GM19351 (cell line): ENCODE results near the gene CATSPERZ.

Source experiments
- ATAC-seq: cut with Tn5 transposase; IDR thresholded peaks from one replicate; pipeline ENCODE4 v1.9.1; 2021; ENCODE audit warnings: mild to moderate bottlenecking, moderate library complexity; ENCODE audit not compliant: unreplicated experiment

Gene CATSPERZ

DNA sequence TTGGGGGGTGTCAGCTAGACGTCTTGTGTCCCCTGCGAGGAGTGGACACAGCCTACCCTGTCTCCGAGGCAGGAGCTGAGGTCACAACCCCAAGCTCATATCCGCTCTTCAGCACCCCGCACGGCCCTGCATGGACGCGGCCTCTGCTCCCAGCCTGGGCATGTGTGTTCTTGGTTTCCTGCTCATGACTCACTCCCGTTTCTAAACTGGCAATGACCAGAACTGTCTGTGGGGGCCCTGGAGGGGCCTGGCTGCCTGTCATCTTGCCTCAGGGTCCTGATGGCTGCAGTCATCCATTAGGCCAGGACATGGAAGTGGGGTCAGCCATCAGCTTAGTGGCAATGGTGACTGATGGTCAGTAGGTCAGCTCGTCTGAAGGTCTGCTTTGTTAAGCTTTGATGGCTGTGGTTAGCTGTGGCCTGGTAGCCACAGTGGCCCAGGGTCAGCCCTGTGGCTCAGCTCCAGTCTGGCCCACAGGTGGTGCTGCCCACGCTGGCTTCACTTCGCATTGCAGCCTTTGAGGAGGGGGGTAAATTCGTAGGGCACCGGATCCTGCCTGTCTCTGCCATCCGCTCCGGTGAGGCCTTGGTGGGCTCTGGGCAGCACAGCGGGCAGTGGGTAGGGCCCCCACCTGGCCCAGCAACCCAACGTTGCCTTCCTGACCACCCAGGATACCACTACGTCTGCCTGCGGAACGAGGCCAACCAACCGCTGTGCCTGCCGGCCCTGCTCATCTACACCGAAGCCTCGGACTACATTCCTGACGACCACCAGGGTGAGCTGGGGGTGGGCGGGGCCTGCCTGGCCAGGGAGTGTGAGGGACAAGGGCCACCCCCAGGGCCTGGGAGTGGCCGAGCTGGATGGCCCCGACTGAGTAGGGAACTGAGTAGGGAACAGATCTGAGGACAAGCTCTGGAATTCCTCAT, 36.9 kb upstream of the CATSPERZ start:
- ATAC-seq, result no peak

DNA sequence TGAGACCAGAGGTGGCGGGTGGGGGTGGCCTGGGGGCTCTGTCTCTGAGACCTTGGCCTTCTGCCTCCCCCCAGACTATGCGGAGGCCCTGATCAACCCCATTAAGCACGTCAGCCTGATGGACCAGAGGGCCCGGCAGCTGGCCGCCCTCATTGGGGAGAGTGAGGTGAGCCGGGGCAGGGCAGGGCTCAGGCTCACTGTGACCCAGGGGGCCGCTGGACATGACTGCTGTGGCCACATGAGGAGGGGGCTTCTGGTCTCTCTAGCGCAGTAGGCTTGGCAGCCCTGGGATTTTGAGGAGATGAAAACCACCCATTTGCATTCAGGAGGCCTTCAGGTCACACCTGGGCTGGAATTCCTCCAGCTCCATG, 36.2 kb upstream of the CATSPERZ start:
- ATAC-seq, result no peak

DNA sequence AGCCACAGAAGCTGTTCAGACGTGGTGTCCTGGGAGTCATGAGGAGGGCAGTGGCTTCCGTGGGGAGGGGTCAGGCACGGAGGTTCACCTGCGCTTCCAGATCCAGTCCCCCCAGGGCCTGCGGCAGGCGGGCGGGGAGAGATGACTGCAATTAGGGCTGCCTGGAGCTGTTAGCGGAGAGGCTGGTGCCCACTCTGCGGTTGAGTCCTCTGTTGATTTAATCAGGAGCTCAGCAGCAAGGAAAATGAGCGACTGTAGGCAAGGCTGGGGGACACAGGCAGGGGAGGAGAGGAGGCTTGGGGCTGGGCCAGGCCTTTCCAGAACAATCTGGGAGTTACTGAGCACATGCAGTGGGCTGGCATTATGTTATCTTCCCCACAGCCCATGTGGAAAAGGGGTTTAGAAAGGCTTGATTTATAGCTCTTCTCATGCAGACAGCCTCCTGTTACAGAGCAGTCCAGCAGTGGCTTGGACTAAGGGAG, 35.7 kb upstream of the CATSPERZ start:
- no peak for ATAC-seq

DNA sequence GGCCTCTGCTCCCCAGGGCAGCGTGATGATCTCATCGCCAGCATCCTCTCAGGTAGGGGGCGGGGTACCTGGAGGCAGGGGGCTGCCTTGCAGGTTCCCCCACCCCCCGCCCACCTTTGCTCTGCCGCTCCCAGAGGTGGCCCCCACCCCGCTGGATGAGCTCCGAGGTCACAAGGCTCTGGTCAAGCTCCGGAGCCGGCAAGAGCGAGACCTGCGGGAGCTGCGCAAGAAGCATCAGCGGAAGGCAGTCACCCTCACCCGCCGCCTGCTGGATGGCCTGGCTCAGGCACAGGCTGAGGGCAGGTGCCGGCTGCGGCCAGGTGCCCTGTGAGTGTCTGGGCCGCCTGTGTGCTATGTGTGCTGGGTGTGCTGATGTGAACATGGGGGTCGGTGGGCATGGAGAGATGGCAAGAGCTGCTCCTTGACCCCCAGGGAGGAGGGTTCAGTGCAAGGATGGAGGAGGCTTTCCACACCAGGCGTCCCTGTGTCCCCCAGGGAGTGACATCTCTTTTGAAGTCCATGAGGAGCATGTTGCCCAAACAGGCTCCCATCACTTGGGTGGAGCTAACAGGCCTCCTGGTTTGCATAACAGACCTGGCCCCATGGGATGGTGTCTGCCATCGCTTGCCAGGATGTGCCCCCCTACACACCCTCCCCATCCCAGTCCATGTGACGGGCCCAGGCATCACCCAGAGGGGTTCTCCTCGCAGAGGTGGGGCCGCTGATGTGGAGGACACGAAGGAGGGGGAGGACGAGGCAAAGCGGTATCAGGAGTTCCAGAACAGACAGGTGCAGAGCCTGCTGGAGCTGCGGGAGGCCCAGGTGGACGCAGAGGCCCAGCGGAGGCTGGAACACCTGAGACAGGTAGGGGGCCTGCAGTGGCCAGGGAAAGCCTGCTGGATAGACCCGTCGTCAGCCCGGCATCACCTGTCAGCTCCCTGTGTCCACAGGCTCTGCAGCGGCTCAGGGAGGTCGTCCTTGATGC, 34.7 kb upstream of the CATSPERZ start:
- no peak for ATAC-seq

DNA sequence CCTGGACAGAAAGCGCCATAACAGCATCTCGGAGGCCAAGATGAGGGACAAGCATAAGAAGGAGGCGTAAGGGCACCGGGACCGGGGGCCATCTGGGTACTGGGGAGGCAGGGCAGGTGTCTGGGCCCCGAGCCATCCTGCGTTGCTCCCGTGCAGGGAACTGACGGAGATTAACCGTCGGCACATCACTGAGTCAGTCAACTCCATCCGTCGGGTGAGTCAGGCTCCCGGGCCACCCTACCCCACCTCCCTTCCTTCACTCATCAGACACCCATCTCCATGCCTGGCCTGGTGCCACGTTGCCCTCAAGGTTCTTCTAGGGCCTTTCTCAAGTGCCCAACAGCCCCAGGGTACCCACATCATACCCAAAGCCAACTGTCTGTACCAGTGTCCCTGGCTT, 33.8 kb upstream of the CATSPERZ start:
- no peak for ATAC-seq

DNA sequence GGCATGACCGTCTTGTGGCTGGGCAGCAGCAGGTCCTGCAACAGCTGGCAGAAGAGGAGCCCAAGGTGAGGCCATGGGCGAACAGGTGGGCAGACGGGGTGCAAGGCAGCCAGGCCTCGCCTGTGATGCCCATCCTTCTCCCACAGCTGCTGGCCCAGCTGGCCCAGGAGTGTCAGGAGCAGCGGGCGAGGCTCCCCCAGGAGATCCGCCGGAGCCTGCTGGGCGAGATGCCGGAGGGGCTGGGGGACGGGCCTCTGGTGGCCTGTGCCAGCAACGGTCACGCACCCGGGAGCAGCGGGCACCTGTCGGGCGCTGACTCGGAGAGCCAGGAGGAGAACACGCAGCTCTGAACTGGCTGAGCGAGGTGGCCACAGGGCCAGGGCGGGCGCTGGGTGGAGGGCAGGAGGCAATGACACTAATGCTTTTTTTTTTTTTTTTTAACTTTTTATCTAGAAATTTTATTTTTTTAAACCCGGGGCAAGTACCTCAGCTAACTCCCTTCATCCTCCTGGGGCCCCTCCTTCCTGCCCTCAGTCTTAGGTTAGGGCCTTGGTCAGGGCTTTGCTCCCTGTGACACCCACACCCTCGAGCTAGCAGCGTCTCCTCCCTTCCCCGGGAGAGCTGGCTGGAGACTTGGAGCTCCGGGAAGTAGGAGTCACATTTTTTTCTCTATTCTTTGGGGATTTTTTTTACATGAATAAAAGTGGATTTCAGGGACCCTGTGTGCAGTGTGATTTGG, 32.8 kb upstream of the CATSPERZ start:
- no peak for ATAC-seq

DNA sequence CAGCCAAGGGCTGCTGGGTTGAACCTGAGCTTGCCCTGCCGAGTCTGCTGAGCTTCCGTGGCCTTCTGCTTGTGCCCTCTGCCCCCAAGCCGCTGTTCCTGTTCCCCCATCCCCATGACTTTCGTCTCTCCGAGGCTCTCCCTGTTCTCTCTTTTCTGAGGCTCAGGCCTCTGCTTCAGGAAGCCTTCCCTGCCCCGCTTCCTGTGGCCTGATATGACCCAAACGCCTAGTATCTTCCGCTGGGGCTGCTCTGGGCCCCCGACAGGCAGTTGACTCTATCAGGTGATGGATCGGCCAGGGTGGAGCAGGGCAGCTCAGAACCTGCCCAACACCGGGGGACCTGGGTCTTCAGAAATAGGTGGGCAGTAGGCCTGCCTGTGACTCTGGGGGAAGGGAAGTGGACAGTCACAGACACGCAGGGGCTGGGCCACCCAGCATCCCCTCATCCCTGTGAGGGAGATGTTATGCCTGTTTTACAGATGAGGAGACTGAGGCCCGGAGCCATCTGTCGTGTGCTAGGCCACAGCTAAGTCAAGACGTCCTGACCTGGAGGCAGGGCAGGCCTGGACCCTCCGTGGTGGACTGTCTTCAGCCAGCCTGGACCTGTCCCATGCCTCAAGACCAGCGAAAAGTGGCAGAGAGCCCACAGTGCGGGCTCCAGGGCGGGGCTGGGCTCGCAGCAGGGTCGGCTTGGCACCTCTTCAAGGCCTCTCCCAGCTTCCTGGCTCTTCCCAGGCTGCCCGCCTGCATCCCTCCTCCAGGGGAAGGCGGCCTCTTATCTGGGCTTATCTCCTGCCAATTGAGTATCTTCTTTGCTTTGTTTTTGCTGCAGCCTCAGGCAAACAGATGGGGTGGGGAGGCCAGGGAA, 31.9 kb upstream of the CATSPERZ start:
- ATAC-seq, result no peak

DNA sequence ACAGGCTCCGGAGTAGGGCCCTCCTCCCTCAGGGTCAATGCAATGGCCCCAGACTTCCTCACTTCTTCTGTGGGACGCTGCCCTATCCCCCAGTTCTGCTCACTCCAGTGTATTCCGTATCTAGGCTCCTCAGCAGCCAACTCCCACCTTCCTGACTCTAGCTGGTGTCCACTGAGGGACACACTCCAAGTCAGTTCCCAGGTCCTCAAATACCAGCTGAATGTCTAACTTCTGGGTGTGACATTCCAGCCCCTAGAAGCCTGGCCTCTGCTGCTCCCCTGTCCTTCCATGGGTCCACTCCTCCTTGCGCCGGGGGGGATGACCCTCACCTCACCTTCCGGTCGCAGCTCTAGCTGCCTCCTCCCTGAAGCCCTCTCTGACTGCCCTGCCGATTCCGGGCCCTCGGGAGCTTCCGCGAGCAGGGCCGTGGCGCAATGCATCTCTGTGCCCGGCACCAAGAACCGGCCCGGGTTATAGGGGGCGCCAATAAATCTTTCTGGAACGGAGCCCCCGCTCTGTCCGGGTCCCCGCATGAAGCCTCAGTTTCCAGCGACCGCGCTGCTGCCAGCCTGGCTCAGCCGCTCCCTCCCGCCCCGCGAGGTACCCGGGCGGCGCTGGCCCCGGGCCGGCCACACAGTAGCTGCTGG, 31.1 kb upstream of the CATSPERZ start:
- peak; percentile 9 for ATAC-seq

DNA sequence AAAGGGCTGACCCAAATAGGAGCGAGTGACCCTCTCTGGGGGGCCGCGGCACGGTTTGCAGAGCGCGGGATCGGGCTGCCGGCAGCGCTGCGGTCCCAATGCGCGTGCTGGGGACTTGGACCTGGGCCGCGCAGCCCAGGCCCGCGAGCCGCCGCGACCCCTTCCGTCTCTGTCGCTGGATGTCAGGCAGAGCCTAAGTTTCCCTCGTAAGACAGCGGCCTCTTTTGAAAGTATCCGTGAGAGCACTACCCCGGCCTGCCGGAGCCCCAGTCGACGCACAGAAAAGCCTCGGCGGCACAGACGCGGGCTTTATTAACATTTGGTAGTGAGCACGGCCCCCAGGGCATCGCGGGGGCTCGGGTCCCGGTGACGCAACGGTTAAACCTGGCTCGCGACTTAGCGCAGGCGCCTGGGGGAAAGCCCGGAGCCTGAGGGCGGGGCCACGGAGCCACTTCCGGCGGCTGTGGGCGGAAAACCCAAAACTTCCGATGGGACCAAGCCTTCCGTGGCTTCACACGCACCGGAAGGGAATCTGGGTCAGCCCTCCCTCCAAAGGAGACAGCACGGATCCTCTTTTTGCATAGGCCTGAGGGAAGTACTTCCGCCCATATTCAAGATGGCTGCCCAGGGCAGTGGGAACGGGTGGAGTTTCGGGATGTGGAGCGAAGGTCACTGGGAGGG, 30.5 kb upstream of the CATSPERZ start:
- ATAC-seq, result peak; percentile 67

DNA sequence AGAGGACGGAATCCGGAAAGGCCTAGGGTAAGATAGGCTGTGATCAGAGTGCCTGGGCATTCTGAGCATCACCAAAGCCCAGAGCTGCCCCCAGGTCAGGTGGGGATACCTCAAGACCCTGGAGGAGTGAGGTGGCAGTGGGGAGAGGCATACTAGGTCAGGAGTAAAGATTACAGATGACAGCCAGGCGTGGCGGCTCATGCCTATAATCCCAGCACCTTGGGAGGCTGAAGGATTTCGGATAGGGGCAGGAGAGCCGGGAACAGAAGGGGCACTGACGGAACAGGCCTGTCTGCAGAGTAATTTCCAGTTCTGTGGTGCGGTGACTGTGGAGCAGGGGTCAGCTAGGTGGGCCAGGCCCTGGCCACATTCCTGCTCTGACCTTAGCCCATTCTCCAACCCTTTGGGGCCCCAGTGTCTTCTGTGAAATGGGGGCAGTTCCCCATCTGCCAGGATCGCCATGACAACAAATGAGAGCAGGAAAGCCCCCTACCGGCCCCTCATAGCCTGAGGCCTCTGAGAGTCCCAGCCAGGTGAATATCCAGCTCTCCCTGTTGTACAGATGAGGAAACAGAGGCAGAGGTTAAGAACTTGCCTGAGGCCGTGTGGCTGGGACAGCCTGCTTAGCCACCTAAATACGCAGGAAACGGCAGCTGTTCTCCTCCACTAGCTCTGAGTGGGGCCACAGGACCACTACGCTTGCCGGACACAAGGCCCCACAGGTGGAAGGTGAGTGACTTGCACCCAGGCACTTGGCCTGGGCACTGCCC, 24.9 kb upstream of the CATSPERZ start:
- no peak for ATAC-seq

DNA sequence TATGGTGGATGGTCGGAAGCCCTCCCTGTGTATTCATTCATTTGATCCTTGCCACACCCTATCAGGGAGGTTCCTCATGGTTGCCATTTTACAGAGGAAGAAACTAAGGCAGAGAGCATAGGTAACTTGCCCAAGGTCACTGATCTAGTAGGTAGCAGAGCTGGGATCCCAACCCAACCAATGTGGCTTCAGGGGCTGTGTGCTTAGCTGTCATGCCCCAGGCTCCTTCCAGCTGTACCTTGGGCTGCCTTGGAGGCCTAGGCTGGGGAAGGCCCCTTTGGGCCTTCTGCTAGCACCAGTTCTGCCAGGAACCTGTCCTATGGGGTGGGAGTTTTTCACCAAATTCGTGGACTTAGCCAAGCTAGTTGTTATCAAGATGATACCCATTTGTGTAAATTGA, 24.3 kb upstream of the CATSPERZ start:
- no peak for ATAC-seq

DNA sequence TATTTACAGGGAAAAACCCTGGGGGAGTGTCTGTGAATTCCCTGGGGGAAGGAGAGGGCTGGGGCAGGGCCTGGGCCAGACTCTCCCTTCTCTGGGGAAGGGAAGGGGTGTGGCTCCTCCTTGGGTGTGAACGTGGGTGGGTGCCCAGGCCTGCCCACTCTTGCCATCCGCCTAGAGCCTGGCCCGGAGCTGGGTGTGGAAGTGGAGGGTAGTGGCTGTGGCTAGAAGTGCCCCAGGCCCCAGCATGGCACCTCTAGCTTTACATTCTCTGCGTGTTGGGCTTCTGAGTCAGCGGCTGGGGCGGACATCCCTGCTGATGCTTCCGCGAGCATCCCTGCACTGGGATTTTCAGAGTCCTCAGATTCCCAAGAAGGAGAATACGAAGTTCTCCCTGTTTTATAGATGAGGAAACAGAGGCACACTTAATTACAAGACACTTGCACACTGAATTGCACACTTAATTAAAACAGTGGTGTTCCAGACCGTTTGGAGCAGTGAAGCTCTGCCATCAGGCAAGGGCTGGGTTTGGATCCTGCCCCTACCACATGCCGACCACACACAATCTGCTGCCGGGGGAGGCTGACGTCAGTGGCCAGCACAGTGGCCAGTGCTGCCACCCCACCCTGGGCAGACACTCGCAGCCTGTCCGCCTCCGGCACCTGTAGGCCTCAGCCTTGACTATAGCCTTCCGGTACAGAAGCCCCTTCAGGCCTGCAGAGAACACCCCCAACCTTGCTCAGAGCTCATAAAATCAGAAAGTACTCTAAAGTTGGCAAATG, 23.3 kb upstream of the CATSPERZ start:
- no peak for ATAC-seq

DNA sequence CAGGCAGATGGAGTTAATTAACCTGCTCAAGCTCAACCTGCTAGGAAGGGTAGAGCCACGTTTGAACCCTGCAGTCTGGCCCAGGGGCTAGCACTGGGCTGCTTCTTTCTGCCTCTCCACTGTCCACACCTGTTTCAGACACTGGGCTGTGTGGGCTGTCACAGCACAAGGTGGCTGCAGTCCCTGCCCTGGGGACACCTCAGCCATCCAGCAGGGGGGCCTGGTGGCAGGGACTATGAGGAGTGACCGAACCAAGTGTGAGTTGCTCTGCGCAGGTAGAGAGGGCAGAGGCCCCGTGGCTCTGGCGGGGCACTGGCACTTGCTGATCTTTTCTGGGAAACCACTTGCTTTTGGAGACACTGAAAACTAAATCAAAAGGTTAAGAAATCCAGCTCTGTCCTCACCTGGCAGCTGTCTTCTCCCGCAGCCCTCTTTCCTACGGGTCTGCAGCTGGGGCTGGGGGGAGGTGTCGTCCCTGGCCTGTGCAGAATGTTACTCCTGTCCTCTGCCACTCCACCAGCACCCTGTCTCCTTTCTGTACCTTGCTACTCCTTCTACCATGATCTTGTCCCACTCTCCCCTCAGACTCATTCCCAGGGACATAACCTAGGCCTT, 21.5 kb upstream of the CATSPERZ start:
- no peak for ATAC-seq

DNA sequence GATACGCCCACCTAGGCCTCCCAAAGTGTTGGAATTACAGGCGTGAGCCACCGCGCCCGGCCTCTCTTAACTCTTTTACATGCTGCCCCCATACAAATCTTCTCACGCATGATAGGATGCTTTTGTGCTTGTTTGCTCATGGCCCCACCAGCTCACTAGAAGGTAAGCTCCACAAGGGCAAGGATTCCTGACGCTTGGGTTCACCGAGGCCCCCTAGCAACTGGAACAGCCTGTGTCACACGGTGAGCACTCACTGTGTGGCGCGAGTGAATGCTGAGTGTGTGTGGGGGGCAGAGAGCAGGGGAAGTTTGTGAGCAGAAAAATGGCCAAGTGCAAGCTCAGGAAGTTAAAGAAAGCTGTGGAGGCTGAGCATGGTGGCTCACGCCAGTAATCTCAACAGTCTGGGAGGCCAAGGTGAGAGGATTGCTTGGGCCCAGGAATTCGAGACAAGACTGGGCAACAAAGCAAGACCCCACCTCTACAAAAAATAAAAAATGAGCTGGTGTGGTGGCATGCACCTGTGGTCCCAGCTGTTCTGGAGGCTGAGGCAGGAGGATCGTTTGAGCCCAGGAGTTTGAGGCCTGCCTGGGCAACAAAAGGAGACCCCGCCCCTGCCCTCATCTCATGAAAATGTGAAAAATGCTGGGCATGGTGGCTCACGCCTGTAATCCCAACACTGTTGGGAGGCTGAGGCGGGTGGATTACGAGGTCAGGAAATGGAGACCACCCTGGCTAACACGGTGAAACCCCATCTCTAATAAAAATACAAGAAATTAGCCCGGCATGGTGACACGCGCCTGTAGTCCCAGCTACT, 18.0 kb upstream of the CATSPERZ start:
- ATAC-seq, result no peak

DNA sequence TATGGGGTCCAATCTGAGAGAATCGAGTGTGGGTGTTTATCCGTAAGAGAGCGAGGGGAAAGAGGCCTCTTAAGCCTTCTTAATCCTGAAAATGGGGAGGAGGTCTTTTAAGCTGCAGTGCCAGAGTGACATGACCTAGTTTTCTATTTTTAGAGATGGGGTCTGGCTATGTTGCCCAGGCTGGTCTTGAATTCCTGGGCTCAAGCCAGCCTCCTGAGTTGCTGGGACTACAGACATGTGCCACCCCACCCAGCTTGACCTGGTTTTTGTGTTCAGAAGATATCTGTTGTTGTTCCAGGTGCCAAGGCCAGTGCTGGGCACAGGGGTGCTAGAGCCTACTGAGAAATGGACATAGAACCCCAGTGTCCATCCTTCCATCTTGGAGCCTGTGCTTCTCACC, 17.1 kb upstream of the CATSPERZ start:
- ATAC-seq, result no peak
